Keratinocyte (primary cell): ENCODE measurements around the gene EEF1A2. TPM values are rescaled to one million over a fixed set of nuclear protein-coding genes. Genes with fewer than 3 reads are reported as not detected.

Experiments
- DNase-seq: peaks from one replicate; pipeline ENCODE4 v3.0.0-alpha.2; 2011; ENCODE audit warnings: low read depth, missing footprints, low spot score
- FAIRE-seq: peaks from 2 replicates; lab custom pipeline; 2011; peaks lifted over from hg19 to GRCh38; lab: Jason Lieb, UNC
- H2AFZ ChIP-seq: 2 replicates; pipeline ENCODE4 v1.6.0; 2012; ENCODE audit warnings: low read length, control low read depth, inconsistent platforms; ENCODE audit not compliant: control insufficient read depth
- H3K27ac ChIP-seq: 2 replicates; pipeline ENCODE4 v1.5.1; 2011; ENCODE audit warnings: low read length; ENCODE audit not compliant: control insufficient read depth, insufficient read depth
- H3K27me3 ChIP-seq: 3 replicates; pipeline ENCODE4 v1.6.0; 2011; ENCODE audit warnings: low read length; ENCODE audit not compliant: control insufficient read depth, insufficient read depth; ENCODE audit errors: extremely low read depth
- H3K36me3 ChIP-seq, 2 experiments: 2 replicates in 1 of 2; 3 replicates in 1 of 2; pipeline ENCODE4 v1.5.1; 2011; ENCODE audit warnings: low read length in 2 of 2, mild to moderate bottlenecking in 1 of 2; ENCODE audit not compliant: control insufficient read depth in 2 of 2, insufficient read depth in 2 of 2; ENCODE audit errors: extremely low read depth in 1 of 2
- H3K4me1 ChIP-seq: 3 replicates; pipeline ENCODE4 v1.5.1; 2011; ENCODE audit warnings: low read length; ENCODE audit not compliant: control insufficient read depth, insufficient read depth; ENCODE audit errors: extremely low read depth
- H3K4me2 ChIP-seq: 3 replicates; pipeline ENCODE4 v1.6.0; 2011; ENCODE audit warnings: low read depth, low read length; ENCODE audit not compliant: control insufficient read depth, insufficient read depth; ENCODE audit errors: extremely low read depth
- H3K4me3 ChIP-seq, 3 experiments: fragments of 200-600 bp in 1 of 3; sonication (generic) in 1 of 3; 2 replicates in 2 of 3; 3 replicates in 1 of 3; pipeline ENCODE4 v1.5.1; 2011 to 2016; ENCODE audit warnings: low read length in 3 of 3, mild to moderate bottlenecking in 3 of 3, control low read depth in 2 of 3, inconsistent platforms in 1 of 3, low read depth in 1 of 3, mixed read lengths in 1 of 3, mixed run types in 1 of 3, moderate library complexity in 1 of 3; ENCODE audit not compliant: control insufficient read depth in 2 of 3, insufficient read depth in 2 of 3; ENCODE audit errors: extremely low read depth in 1 of 3
- H3K79me2 ChIP-seq: 2 replicates; pipeline ENCODE4 v1.6.0; 2012; ENCODE audit warnings: low read length; ENCODE audit not compliant: control insufficient read depth, insufficient read depth
- H3K9ac ChIP-seq: 3 replicates; pipeline ENCODE4 v1.6.0; 2011; ENCODE audit warnings: low read length; ENCODE audit not compliant: control insufficient read depth, insufficient read depth; ENCODE audit errors: extremely low read depth
- H3K9me1 ChIP-seq: 3 replicates; pipeline ENCODE4 v1.6.0; 2011; ENCODE audit warnings: low read length; ENCODE audit not compliant: control insufficient read depth, insufficient read depth; ENCODE audit errors: extremely low read depth
- H3K9me3 ChIP-seq: 2 replicates; pipeline ENCODE4 v1.5.1; 2012; ENCODE audit warnings: low read depth, low read length; ENCODE audit not compliant: control insufficient read depth
- H4K20me1 ChIP-seq: 3 replicates; pipeline ENCODE4 v1.6.0; 2011; ENCODE audit warnings: low read length; ENCODE audit not compliant: control insufficient read depth, insufficient read depth; ENCODE audit errors: extremely low read depth
- CTCF ChIP-seq, 3 experiments: IDR thresholded peaks in 1 of 3; conservative IDR thresholded peaks in 1 of 3; optimal IDR thresholded peaks in 1 of 3; 2 replicates in 2 of 3; 3 replicates in 1 of 3; pipeline versions ENCODE3 to v1.5.1; 2011; ENCODE audit warnings: low read length in 3 of 3, mild to moderate bottlenecking in 3 of 3, moderate library complexity in 2 of 3, control low read depth in 1 of 3, inconsistent platforms in 1 of 3; ENCODE audit not compliant: insufficient read depth in 2 of 3; ENCODE audit errors: extremely low read depth in 1 of 3
- EZH2 ChIP-seq: IDR thresholded peaks from one replicate; pipeline ENCODE4 v1.6.1; 2012; ENCODE audit warnings: inconsistent platforms, mild to moderate bottlenecking, low read length, moderate library complexity
- dilution Hi-C: fragments of 300-500 bp; cut with MboI; formaldehyde crosslinking; loops from one replicate; pipeline ENCODE4 v1.7.0; 2020; ENCODE audit warnings: low sequenced_read_pairs; ENCODE audit not compliant: extremely low pct_ligation_motif_present
- polyA plus RNA-seq, 5 experiments: library from polyadenylated mRNA; depleted of rRNA in 3 of 5; stranded (reverse) in 3 of 5; stranded (forward) in 1 of 5; unstranded in 1 of 5; fragments of >200 nt; gene quantifications; 1 replicate in 1 of 5; 2 replicates in 3 of 5; 3 replicates in 1 of 5; pipeline versions ENCODE4 v1.2.1 to v1.2.3, GENCODE V29; 2011 to 2012; ENCODE audit warnings: missing spikeins in 2 of 5, low read depth in 1 of 5, low replicate concordance in 1 of 5

The EEF1A2 gene
- polyA plus RNA-seq, 1 donor (not counting 4 experiments of a cell fraction or from before 2014, with no cell fraction given), result 0.12 TPM

DNA sequence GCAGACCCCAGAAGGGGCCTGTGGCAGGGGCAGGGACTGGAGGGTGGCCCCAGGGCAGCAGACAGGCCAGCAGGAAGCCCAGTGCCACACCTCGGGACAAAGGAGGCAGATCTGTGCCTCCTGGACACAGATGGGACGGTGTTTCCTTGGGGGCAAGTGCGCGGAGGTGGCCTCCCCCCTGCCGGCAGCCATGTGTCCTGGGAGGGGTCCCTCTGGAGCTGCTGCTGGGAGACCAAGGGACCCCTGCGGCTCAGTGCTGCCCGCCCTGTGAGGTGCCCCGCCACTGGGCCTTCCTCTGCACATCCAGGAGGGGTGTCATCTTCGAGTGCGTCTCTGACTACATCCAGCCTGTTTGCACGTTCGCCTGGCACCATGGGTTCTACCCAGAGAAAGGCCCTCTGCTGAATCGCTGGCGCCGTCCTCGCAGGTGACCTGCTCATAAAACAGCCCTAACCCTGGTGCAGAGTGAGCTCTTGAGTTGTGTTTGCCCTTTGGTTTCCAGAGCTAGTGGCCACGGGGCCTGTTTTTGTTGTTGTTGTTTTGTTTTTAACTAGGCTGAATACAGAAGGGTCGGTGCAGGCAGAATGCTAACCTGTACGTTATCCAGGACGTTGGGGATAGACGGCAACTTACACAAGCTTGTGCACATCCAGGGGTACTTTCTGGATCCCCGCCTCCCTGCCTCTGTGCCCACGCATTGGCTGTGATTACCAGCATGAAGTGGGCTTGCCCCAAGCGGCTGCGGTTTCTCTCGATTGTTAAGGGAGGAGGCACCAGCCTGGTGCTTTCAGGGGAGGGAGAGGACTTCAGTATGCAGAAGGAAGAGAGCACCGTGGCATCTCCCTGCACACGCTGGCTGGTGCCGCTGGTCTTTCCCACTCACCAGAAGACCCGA, 25.1 kb downstream of the EEF1A2 start:
- dilution Hi-C loops, result no loop called here
- H3K36me3 ChIP-seq, result no peaks in the 10 kb centered on the region
- H3K9me1 ChIP-seq, result no peaks in the 10 kb centered on the region
- no peak overlapping the region for H3K4me3 ChIP-seq
- H3K9me3 ChIP-seq, result no peaks in the 10 kb centered on the region
- FAIRE-seq (no peak), DNase-seq (no peak)
- H3K9ac ChIP-seq, result no peak overlapping the region
- H3K27me3 ChIP-seq, result peaks cover 82% of the 10 kb centered on the region
- TF ChIP-seq EZH2 (peak; percentile 26), CTCF (optimal IDR thresholded peaks at IDR 0.05 in 1 of 3, IDR thresholded peaks at IDR 0.05 in 1 of 3, conservative IDR thresholded peaks at IDR 0.05 in 1 of 3; ENCODE audit: extremely low read depth in 1 of 3, insufficient read depth in 2 of 3, low read length in 3 of 3) (no peak)
- H3K27ac ChIP-seq, result no peak overlapping the region
- H4K20me1 ChIP-seq, result peaks cover 5% of the 10 kb centered on the region
- no peaks in the 10 kb centered on the region for H3K79me2 ChIP-seq
- no peaks in the 10 kb centered on the region for H3K4me1 ChIP-seq
- H3K4me2 ChIP-seq, result no peak overlapping the region
- H2AFZ ChIP-seq, result no peak overlapping the region

DNA sequence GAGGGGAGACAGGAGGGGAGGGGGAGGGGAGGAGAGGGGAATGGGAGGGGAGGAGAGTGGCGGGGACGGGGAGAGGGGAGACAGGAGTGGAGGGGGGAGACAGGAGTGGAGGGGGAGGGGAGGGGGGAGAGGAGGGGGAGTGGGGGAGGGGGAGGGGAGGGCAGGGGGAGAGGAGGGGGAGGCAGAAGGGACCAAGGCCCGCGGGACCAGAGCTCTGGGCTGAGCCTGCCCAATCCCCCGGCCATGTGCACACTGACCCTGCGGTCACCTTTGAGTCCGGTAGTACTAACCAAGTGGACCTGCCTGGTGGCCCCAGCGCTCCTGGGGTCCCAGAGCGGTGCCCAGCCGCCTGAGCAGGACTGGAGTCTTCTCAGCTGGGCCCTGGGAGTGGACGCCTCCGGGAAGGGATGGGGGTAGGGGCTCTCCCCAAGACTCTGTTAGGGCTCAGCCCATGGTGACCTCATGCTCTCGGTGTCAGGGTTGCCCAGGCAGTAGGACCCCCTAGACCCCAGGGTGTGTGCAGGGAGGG, 26.0 kb downstream of the EEF1A2 start:
- no peak for FAIRE-seq
- TF ChIP-seq EZH2 (no peak), CTCF (optimal IDR thresholded peaks at IDR 0.05 in 1 of 3, IDR thresholded peaks at IDR 0.05 in 1 of 3, conservative IDR thresholded peaks at IDR 0.05 in 1 of 3; ENCODE audit: extremely low read depth in 1 of 3, insufficient read depth in 2 of 3, low read length in 3 of 3) (no peak)
- H3K9me1 ChIP-seq, result no peaks in the 10 kb centered on the region
- peaks cover 82% of the 10 kb centered on the region for H3K27me3 ChIP-seq
- H3K79me2 ChIP-seq, result no peaks in the 10 kb centered on the region
- H3K9me3 ChIP-seq, result no peaks in the 10 kb centered on the region
- no peak for DNase-seq
- no peak overlapping the region for H3K4me2 ChIP-seq
- dilution Hi-C loops, result no loop called here
- H2AFZ ChIP-seq, result no peak overlapping the region
- no peak overlapping the region for H3K4me3 ChIP-seq
- H3K36me3 ChIP-seq, result no peaks in the 10 kb centered on the region
- no peaks in the 10 kb centered on the region for H3K4me1 ChIP-seq
- H3K27ac ChIP-seq, result no peak overlapping the region
- H4K20me1 ChIP-seq, result peaks cover 5% of the 10 kb centered on the region
- H3K9ac ChIP-seq, result no peak overlapping the region
